Measurements from ENCODE around the gene ULK3.

The ULK3 gene

DNA sequence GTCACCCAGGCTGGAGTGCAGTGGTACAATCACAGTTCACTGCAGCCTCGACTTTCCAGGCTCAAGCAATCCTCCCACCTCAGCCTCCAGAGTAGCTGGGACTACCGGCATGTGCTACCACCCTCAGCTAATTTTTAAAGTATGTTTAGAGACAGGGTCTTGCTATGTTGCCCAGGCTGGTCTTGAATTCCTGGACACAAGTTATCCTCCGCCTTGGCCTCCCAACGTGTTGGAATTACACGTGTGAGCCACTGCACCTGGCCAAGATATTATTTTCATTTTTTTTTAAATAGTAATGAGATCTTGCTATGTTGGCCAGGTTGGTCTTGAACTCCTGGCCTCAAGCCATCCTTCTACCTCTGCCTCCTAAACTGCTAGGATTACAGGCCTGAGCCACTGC is 42.5 kb upstream of the ULK3 start:
- Histone ChIP-seq H3K79me2 (ENCODE audit: low read length) (peaks cover 10% of the 10 kb centered on the region), H3K9ac (ENCODE audit: low read length) (no peak overlapping the region), H3K4me3 (ENCODE audit: low read length) (no peak overlapping the region), H2AFZ (ENCODE audit: low read depth, low read length) (no peak overlapping the region), H3K9me3 (ENCODE audit: insufficient read depth, low read length) (peaks cover 8% of the 10 kb centered on the region; the same call in 1 of the 2 replicates), H4K20me1 (ENCODE audit: insufficient read depth, low read length) (no peaks in the 10 kb centered on the region), H3K4me1 (ENCODE audit: low read length) (peaks cover 22% of the 10 kb centered on the region), H3K4me2 (ENCODE audit: low read length) (no peak overlapping the region), H3K27me3 (ENCODE audit: low read depth, low read length) (no peaks in the 10 kb centered on the region), H3K36me3 (replicated peaks; ENCODE audit: low read depth, low read length) (peaks cover 2% of the 10 kb centered on the region), H3K27ac (ENCODE audit: low read length) (no peak overlapping the region)
- TF ChIP-seq, protein P1, sequence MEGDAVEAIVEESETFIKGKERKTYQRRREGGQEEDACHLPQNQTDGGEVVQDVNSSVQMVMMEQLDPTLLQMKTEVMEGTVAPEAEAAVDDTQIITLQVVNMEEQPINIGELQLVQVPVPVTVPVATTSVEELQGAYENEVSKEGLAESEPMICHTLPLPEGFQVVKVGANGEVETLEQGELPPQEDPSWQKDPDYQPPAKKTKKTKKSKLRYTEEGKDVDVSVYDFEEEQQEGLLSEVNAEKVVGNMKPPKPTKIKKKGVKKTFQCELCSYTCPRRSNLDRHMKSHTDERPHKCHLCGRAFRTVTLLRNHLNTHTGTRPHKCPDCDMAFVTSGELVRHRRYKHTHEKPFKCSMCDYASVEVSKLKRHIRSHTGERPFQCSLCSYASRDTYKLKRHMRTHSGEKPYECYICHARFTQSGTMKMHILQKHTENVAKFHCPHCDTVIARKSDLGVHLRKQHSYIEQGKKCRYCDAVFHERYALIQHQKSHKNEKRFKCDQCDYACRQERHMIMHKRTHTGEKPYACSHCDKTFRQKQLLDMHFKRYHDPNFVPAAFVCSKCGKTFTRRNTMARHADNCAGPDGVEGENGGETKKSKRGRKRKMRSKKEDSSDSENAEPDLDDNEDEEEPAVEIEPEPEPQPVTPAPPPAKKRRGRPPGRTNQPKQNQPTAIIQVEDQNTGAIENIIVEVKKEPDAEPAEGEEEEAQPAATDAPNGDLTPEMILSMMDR (IDR thresholded peaks at IDR 0.05; ENCODE audit: low read depth, low read length) = no peak
- TF ChIP-seq EZH2phosphoT487 (IDR thresholded peaks at IDR 0.05; ENCODE audit: low read depth) = no peak

DNA sequence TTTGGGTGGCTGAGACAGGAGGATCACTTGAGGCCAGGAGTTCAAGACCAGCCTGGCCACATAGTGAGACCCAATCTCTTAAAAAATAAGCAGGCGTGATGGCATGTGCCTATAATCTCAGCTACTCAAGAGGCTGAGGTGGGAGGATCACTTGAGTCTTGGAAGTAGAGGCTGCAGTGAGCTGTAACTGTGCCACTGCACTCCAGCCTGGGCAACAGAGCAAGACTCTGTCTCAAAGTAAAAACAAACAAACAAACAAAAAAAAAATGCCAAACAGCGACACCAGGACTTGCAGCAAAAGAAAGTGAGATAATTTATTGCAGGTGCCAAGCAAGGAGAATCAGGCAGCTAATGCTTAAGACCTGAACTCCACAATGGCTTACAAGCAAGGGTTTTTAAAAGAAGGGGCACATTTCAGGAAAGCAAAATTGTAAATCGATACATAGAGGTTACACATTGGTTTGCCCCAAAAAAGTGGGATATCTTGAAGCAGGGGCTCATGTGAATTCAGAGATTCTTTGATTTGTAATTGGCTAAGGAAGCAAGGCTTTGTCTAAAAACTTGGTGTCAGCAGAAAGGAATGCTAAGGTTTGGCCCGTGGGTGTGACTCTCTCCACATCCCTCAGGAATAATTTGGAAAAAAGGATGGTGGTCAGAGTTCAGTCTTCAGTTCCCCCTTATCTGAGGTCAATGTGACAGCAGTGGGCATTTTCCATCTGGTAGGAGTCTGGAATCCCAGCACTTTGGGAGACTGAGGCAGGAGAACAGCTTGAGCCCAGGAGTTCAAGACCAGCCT is 41.7 kb upstream of the ULK3 start:
- Histone ChIP-seq H3K4me2 (ENCODE audit: low read length) (no peak overlapping the region), H3K27ac (ENCODE audit: low read length) (no peak overlapping the region), H2AFZ (ENCODE audit: low read depth, low read length) (no peak overlapping the region), H3K4me3 (ENCODE audit: low read length) (no peak overlapping the region), H3K9ac (ENCODE audit: low read length) (no peak overlapping the region), H4K20me1 (ENCODE audit: insufficient read depth, low read length) (no peaks in the 10 kb centered on the region), H3K4me1 (ENCODE audit: low read length) (peaks cover 21% of the 10 kb centered on the region), H3K9me3 (ENCODE audit: insufficient read depth, low read length) (peaks cover 8% of the 10 kb centered on the region; the same call in 1 of the 2 replicates), H3K79me2 (ENCODE audit: low read length) (peaks cover 1% of the 10 kb centered on the region; the same call in 1 of the 2 replicates), H3K36me3 (replicated peaks; ENCODE audit: low read depth, low read length) (peaks cover 2% of the 10 kb centered on the region), H3K27me3 (ENCODE audit: low read depth, low read length) (no peaks in the 10 kb centered on the region)
- TF ChIP-seq, protein P1 (IDR thresholded peaks at IDR 0.05; ENCODE audit: low read depth, low read length) = no peak
- TF ChIP-seq EZH2phosphoT487 (IDR thresholded peaks at IDR 0.05; ENCODE audit: low read depth) = no peak

DNA sequence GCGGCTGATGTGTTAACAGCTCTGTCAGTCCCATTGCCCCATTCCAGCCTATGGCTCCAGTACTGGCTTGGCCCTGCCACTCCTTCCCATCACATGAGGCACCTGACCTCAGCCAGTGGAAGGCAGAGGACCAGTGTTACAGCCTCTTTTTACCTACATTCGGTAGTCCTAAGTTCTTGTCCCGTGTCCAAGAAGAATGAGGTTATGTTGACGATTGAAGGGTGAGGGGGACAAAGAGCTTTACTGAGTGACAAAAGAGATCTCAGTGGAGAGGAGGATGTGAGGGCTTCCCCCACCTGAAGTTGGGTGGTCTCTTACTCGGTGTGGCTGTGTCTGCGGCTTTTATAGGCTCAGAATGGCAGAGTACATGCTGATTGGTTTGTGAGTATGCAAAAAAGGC is 39.6 kb upstream of the ULK3 start:
- Histone ChIP-seq H3K27me3 (ENCODE audit: low read depth, low read length) (no peaks in the 10 kb centered on the region), H3K27ac (ENCODE audit: low read length) (no peak overlapping the region), H3K9ac (ENCODE audit: low read length) (no peak overlapping the region), H3K9me3 (ENCODE audit: insufficient read depth, low read length) (peaks cover 8% of the 10 kb centered on the region; the same call in 1 of the 2 replicates), H2AFZ (ENCODE audit: low read depth, low read length) (no peak overlapping the region), H3K79me2 (ENCODE audit: low read length) (no peaks in the 10 kb centered on the region), H3K4me3 (ENCODE audit: low read length) (no peak overlapping the region), H3K4me2 (ENCODE audit: low read length) (no peak overlapping the region), H3K4me1 (ENCODE audit: low read length) (peaks cover 13% of the 10 kb centered on the region), H3K36me3 (replicated peaks; ENCODE audit: low read depth, low read length) (peaks cover 2% of the 10 kb centered on the region), H4K20me1 (ENCODE audit: insufficient read depth, low read length) (no peaks in the 10 kb centered on the region)
- TF ChIP-seq EZH2phosphoT487 (IDR thresholded peaks at IDR 0.05; ENCODE audit: low read depth) = no peak
- TF ChIP-seq, protein P1 (IDR thresholded peaks at IDR 0.05; ENCODE audit: low read depth, low read length) = no peak

DNA sequence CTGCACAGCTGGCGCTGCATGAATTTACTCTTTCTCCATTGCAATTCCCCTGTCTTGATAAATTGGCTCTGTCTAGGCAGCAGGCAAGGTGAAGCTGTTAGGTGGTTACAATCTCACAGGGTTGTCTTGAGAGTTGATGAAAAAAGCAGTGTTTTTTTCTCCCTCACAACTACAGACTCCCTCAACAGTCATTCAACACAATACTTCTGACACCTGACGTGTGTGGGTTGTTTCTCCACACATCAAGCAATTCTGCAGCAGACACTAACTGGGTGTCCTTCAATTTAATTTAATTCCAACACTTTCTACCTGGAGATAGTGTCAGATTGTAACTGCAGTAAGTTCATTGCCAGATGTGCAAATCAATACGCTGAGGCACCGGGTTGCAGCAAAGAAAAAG is 35.3 kb upstream of the ULK3 start:
- Histone ChIP-seq H3K4me3 (ENCODE audit: low read length) (no peak overlapping the region), H3K4me2 (ENCODE audit: low read length) (no peak overlapping the region), H3K79me2 (ENCODE audit: low read length) (no peaks in the 10 kb centered on the region; the same call in 1 of the 2 replicates), H4K20me1 (ENCODE audit: insufficient read depth, low read length) (no peaks in the 10 kb centered on the region), H2AFZ (ENCODE audit: low read depth, low read length) (no peak overlapping the region), H3K9ac (ENCODE audit: low read length) (no peak overlapping the region), H3K27me3 (ENCODE audit: low read depth, low read length) (no peaks in the 10 kb centered on the region), H3K9me3 (ENCODE audit: insufficient read depth, low read length) (peaks cover 8% of the 10 kb centered on the region; the same call in 1 of the 2 replicates), H3K27ac (ENCODE audit: low read length) (no peak overlapping the region), H3K4me1 (ENCODE audit: low read length) (peaks cover 5% of the 10 kb centered on the region; the same call in 1 of the 2 replicates), H3K36me3 (replicated peaks; ENCODE audit: low read depth, low read length) (peaks cover 2% of the 10 kb centered on the region)
- no peak for TF ChIP-seq EZH2phosphoT487 (IDR thresholded peaks at IDR 0.05; ENCODE audit: low read depth)
- TF ChIP-seq, protein P1 (IDR thresholded peaks at IDR 0.05; ENCODE audit: low read depth, low read length) = no peak

All from OCI-LY3 (cell line).